PC-3 (cell line): ENCODE data around the gene MYBPH. TPM values are rescaled to one million over a fixed set of nuclear protein-coding genes. Genes with fewer than 3 reads are reported as not detected.
A peak's percentile ranks its signal among the peaks of the same experiment; 100 is the strongest.

ENCODE experiments used
- ATAC-seq: fragments of 200-7000 bp; cut with Tn5 transposase; 2 replicates; pipeline ENCODE4 v1.9.1; 2020; ENCODE audit warnings: mild to moderate bottlenecking, moderate library complexity
- BruUV-seq: library from RNA; stranded (reverse); fragments of 400-500 nt; replicated peaks from 2 replicates; lab custom pipeline; 2021; lab: Mats Ljungman, UMichigan
- CTCF ChIA-PET: fragments of 300-600 bp; sonication (Branson Sonifier 250); formaldehyde crosslinking; loops from one replicate; lab custom pipeline; 2022; ENCODE audit warnings: antibody characterized with exemption; lab: Charles Lee
- POLR2A ChIA-PET: fragments of 300-600 bp; sonication (Branson Sonifier 250); formaldehyde crosslinking; loops from one replicate; lab custom pipeline; 2022; ENCODE audit warnings: antibody characterized with exemption; ENCODE audit not compliant: unreplicated experiment; lab: Charles Lee
- DNase-seq: peaks from one replicate; pipeline ENCODE4 v3.0.0-alpha.2; 2015
- H2AFZ ChIP-seq: fragments of 300-600 bp; sonication (generic); 2 replicates; pipeline ENCODE4 v1.6.0; 2016; ENCODE audit warnings: antibody characterized with exemption, low read length
- H3F3A ChIP-seq: fragments of 300-600 bp; sonication (generic); one replicate; pipeline ENCODE4 v1.6.0; 2017; ENCODE audit warnings: antibody characterized with exemption, low read length, control low read depth, mild to moderate bottlenecking; ENCODE audit not compliant: unreplicated experiment
- H3K27ac ChIP-seq: fragments of 300-600 bp; sonication (generic); 2 replicates; pipeline ENCODE4 v1.5.1; 2016; ENCODE audit warnings: mild to moderate bottlenecking, low read length
- H3K27me3 ChIP-seq: fragments of 300-600 bp; sonication (generic); 2 replicates; pipeline ENCODE4 v1.6.1; 2016; ENCODE audit warnings: low read length, mixed read lengths
- H3K36me3 ChIP-seq: fragments of 300-600 bp; sonication (generic); 2 replicates; pipeline ENCODE4 v1.6.1; 2016; ENCODE audit warnings: low read depth, mixed run types, low read length, mixed read lengths
- H3K4me1 ChIP-seq: fragments of 300-600 bp; sonication (generic); 2 replicates; pipeline ENCODE4 v1.5.1; 2016; ENCODE audit warnings: low read length; ENCODE audit not compliant: insufficient read depth
- H3K4me2 ChIP-seq: fragments of 300-600 bp; sonication (generic); 2 replicates; pipeline ENCODE4 v1.6.0; 2016; ENCODE audit warnings: low read length
- H3K4me3 ChIP-seq: fragments of 300-600 bp; sonication (generic); 2 replicates; pipeline ENCODE4 v1.5.1; 2016; ENCODE audit warnings: mild to moderate bottlenecking, low read length, mixed read lengths
- H3K79me2 ChIP-seq: fragments of 300-600 bp; sonication (generic); 2 replicates; pipeline ENCODE4 v1.6.1; 2017; ENCODE audit warnings: low read length, mixed read lengths
- H3K9ac ChIP-seq: fragments of 300-600 bp; sonication (generic); 2 replicates; pipeline ENCODE4 v1.6.0; 2016; ENCODE audit warnings: mild to moderate bottlenecking, low read length
- H3K9me2 ChIP-seq: fragments of 300-600 bp; sonication (generic); replicated peaks from 2 replicates; pipeline ENCODE4 v1.6.1; 2016; ENCODE audit warnings: mixed run types, low read length, mixed read lengths
- H3K9me3 ChIP-seq: fragments of 300-600 bp; sonication (generic); 2 replicates; pipeline ENCODE4 v1.6.1; 2016; ENCODE audit warnings: low read length, mixed read lengths
- H4K20me1 ChIP-seq: fragments of 300-600 bp; sonication (generic); 2 replicates; pipeline ENCODE4 v1.6.1; 2016; ENCODE audit warnings: low read length, mixed read lengths
- EZH2 ChIP-seq: fragments of 300-600 bp; sonication (generic); IDR thresholded peaks from one replicate; pipeline ENCODE4 v1.6.1; 2017; ENCODE audit warnings: antibody characterized with exemption, mild to moderate bottlenecking, low read length; ENCODE audit not compliant: unreplicated experiment
- EZH2phosphoT487 ChIP-seq: fragments of 300-600 bp; sonication (generic); IDR thresholded peaks from 2 replicates; pipeline ENCODE4 v1.6.1; 2018; ENCODE audit warnings: mild to moderate bottlenecking, antibody characterized with exemption, low read length, borderline replicate concordance
- intact Hi-C: fragments of 100-400 bp; cut with micrococcal nuclease; formaldehyde crosslinking; loops from 2 replicates; pipeline ENCODE4 v1.9.0; 2023
- total RNA-seq: library from RNA; depleted of rRNA; stranded (reverse); fragments of >200 nt; gene quantifications from 2 replicates; pipeline ENCODE4 v1.2.3, GENCODE V29; 2014
- TF ChIP-seq, protein P1 (sequence below): fragments of 300-600 bp; sonication (generic); conservative IDR thresholded peaks from 2 replicates; pipeline ENCODE4 v1.5.1; 2017; ENCODE audit warnings: antibody characterized with exemption, low read depth, mild to moderate bottlenecking, low read length

The MYBPH gene
- total RNA-seq, 1 experiment from 2014 or later, result not detected

DNA sequence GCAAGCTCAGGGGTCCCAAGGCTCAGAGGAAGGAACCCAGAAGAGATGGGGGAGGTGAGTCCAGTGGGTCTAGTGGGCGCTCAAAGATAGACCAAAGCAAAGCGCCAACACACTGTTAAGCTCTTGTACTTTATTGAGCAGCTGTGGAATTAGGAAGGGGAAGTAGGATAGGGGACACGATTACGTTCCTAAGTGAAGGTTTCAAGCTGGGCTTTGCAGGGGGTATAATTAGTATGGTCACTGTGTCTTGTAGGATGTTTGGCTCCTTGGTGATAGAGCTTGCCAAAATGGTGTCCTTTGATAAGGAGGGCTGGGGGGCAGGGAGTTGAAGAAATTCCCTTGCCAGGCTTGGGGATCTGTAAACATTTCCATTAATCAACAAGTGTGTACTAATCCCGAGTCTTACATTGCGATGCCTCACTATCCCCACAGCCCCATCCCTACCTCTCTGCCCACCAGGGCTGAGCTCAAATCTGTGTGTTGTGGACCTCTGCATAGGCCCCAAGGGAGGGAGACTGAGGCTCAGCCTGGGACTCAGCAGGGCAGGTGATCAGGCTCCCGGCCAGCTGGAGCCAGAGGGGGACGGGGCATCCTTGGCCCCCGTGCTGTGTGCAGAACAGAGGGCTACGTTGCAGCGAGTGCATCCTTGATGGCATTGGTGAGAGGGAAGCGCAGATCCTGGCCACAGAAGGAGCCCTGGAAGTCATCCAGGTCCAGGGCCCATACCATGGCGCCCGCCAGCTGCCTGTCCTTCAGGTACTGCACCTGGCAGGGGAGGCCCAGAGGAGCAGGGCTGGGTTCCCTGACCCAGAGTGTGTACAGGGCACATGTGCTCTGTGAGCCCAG, 3.4 kb upstream of the MYBPH start:
- Histone ChIP-seq H3K9me3 (no peaks in the 10 kb centered on the region), H4K20me1 (no peaks in the 10 kb centered on the region), H2AFZ (no peak overlapping the region), H3K9me2 (no peaks in the 10 kb centered on the region), H3K36me3 (no peaks in the 10 kb centered on the region), H3K79me2 (no peaks in the 10 kb centered on the region), H3K4me1 (peaks cover 13% of the 10 kb centered on the region), H3K4me3 (no peak overlapping the region), H3K9ac (no peak overlapping the region), H3K4me2 (no peak overlapping the region), H3K27me3 (no peaks in the 10 kb centered on the region), H3K27ac (no peak overlapping the region), H3F3A (no peaks in the 10 kb centered on the region)
- no TSS peak for BruUV-seq
- DNase-seq (no peak), ATAC-seq (no peak)
- ChIA-PET POLR2A (no interaction called here), CTCF (no interaction called here)
- intact Hi-C loops, result no loop called here
- TF ChIP-seq, protein P1, sequence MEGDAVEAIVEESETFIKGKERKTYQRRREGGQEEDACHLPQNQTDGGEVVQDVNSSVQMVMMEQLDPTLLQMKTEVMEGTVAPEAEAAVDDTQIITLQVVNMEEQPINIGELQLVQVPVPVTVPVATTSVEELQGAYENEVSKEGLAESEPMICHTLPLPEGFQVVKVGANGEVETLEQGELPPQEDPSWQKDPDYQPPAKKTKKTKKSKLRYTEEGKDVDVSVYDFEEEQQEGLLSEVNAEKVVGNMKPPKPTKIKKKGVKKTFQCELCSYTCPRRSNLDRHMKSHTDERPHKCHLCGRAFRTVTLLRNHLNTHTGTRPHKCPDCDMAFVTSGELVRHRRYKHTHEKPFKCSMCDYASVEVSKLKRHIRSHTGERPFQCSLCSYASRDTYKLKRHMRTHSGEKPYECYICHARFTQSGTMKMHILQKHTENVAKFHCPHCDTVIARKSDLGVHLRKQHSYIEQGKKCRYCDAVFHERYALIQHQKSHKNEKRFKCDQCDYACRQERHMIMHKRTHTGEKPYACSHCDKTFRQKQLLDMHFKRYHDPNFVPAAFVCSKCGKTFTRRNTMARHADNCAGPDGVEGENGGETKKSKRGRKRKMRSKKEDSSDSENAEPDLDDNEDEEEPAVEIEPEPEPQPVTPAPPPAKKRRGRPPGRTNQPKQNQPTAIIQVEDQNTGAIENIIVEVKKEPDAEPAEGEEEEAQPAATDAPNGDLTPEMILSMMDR, result no peak
- TF ChIP-seq EZH2 (no peak), EZH2phosphoT487 (no peak)

DNA sequence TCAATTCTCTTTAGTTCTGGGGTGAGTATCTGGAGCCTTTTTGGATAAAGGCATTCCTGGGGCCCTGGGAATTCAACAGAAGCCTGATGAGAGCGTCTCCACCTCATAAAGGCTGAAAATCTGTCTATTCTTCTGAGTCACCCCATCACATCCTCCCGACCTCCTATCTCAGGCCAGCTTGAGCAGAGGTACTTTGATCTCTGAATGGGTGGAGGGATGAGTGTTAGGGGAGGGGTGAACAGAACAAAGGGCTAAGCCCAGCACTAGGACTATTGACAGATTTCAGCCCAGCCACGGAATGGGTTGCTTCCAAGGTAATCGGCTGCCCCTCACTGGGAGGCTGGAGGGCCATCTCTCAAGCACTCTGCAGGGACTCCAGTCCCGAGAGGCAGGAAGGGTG, 2.5 kb upstream of the MYBPH start:
- intact Hi-C loops, result no loop called here
- CTCF ChIA-PET, result no interaction called here
- H3F3A ChIP-seq, result no peaks in the 10 kb centered on the region
- peak overlapping the region; percentile 55 for H3K4me2 ChIP-seq
- H3K9me2 ChIP-seq, result no peaks in the 10 kb centered on the region
- H3K4me3 ChIP-seq, result no peak overlapping the region
- no peak overlapping the region for H3K9ac ChIP-seq
- no peak overlapping the region for H3K27ac ChIP-seq
- peak; percentile 41 for DNase-seq
- H3K79me2 ChIP-seq, result no peaks in the 10 kb centered on the region
- H2AFZ ChIP-seq, result no peak overlapping the region
- no TSS peak for BruUV-seq
- H4K20me1 ChIP-seq, result no peaks in the 10 kb centered on the region
- POLR2A ChIA-PET, result no interaction called here
- ATAC-seq, result peak; percentile 48
- no peaks in the 10 kb centered on the region for H3K27me3 ChIP-seq
- H3K36me3 ChIP-seq, result no peaks in the 10 kb centered on the region
- H3K4me1 ChIP-seq, result peaks cover 13% of the 10 kb centered on the region
- TF ChIP-seq EZH2, result no peak
- TF ChIP-seq EZH2phosphoT487, result no peak
- TF ChIP-seq, protein P1, result no peak
- H3K9me3 ChIP-seq, result no peaks in the 10 kb centered on the region

DNA sequence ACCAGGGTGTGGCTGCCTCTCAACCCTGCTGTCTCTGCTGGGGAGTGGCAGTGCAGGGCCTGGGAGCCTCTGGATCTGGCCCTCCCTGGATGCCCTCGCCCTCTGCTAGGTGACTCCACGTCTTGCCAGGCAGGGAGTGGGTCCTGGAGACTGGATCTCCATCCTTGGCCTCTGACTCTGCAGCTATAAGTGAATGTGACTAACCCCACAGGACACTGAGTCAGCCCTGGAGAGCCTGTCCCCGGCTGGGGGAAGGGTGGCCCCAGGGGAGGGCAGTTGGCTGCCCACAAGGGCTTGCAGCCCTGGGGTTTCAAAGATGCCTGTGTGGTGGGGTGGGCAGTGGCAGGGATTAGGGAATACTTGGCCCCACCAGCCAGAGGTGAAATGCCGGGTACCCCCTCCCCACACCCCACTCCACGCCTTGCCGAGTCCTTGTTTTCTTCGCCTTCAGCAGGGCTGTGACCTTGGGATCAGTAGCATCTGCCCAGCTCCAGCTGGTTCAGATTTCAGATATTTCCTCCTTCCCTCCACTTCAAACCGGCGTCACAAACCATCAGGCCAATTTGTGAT, 1.9 kb upstream of the MYBPH start:
- Histone ChIP-seq H3K27me3 (no peaks in the 10 kb centered on the region), H3K36me3 (no peaks in the 10 kb centered on the region), H3K79me2 (no peaks in the 10 kb centered on the region), H3K9me3 (no peaks in the 10 kb centered on the region), H3K4me3 (no peak overlapping the region), H3F3A (no peaks in the 10 kb centered on the region), H3K9ac (no peak overlapping the region), H3K27ac (no peak overlapping the region), H2AFZ (no peak overlapping the region), H4K20me1 (no peaks in the 10 kb centered on the region), H3K9me2 (no peaks in the 10 kb centered on the region), H3K4me1 (peaks cover 13% of the 10 kb centered on the region), H3K4me2 (peak overlapping the region; percentile 55)
- peak; percentile 60 for DNase-seq
- ChIA-PET POLR2A (no interaction called here), CTCF (no interaction called here)
- no TSS peak for BruUV-seq
- ATAC-seq, result peak; percentile 60
- TF ChIP-seq, protein P1, result no peak
- TF ChIP-seq EZH2phosphoT487, result no peak
- no peak for TF ChIP-seq EZH2
- intact Hi-C loops, result no loop called here
